GM12891 (cell line): Measurements from ENCODE around the gene TPO.

ENCODE experiments used
- POLR2A ChIP-seq: IDR thresholded peaks from 2 replicates; pipeline ENCODE4 v1.6.1; 2011; ENCODE audit warnings: low read depth, low read length, control low read depth
- SPI1 ChIP-seq: IDR thresholded peaks from 2 replicates; pipeline ENCODE4 v1.6.1; 2011; ENCODE audit warnings: low read depth, low read length, control low read depth

DNA sequence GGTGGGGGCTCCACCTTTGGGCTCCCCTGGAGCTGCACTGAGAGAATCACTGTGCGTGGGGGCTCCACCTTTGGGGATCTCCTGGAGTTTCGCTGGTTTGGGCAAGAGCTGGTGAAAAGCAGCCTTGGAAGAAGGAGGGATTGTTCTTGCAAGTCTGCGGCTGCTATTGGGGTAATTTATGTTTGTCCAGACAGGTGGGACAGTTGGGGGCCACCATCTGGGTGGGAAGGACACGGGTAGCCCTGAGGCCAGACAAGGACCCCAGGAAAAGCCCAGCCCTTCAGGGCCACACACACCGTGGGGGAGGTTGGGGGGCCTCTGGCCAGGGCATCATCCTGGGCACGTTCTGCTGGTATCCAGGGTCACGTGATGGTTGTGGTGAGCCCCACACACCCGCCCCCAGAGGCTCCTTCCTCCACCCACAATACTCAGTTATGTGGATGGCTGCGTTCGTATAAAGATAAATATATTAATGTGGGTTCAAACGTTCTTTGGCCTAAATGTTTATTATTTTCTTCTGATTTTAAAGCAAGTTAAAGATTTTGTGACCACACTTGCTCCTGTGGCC is 47.7 kb downstream of the TPO start:
- no peak for TF ChIP-seq SPI1
- TF ChIP-seq POLR2A, result no peak
